Astrocyte (in vitro differentiated cells and primary cell): ENCODE results near the gene WDR73. TPM values are rescaled to one million over a fixed set of nuclear protein-coding genes. Genes with fewer than 3 reads are reported as not detected.

ENCODE experiments used
- DNase-seq: peaks from one replicate; pipeline ENCODE4 v3.0.0-alpha.2; 2010; ENCODE audit warnings: low read depth
- FAIRE-seq: peaks from 2 replicates; lab custom pipeline; 2011; peaks lifted over from hg19 to GRCh38; lab: Jason Lieb, UNC
- H2AFZ ChIP-seq: 2 replicates; pipeline ENCODE4 v1.6.0; 2012; ENCODE audit warnings: low read depth, low read length, inconsistent platforms
- H3K27ac ChIP-seq: 2 replicates; pipeline ENCODE4 v1.5.1; 2011; ENCODE audit warnings: low read depth, low read length, inconsistent platforms
- H3K27me3 ChIP-seq: 2 replicates; pipeline ENCODE4 v1.6.0; 2011; ENCODE audit warnings: low read length, inconsistent platforms; ENCODE audit not compliant: insufficient read depth
- H3K36me3 ChIP-seq: 2 replicates; pipeline ENCODE4 v1.5.1; 2011; ENCODE audit warnings: low read length, inconsistent platforms; ENCODE audit not compliant: insufficient read depth
- H3K4me1 ChIP-seq: 2 replicates; pipeline ENCODE4 v1.5.1; 2011; ENCODE audit warnings: low read length, inconsistent platforms; ENCODE audit not compliant: insufficient read depth
- H3K4me2 ChIP-seq: 2 replicates; pipeline ENCODE4 v1.6.0; 2012; ENCODE audit warnings: low read length, inconsistent platforms
- H3K4me3 ChIP-seq: 2 replicates; pipeline ENCODE4 v1.5.1; 2011; ENCODE audit warnings: low read depth, mild to moderate bottlenecking, low read length, inconsistent platforms; ENCODE audit not compliant: insufficient read depth
- H3K79me2 ChIP-seq: 2 replicates; pipeline ENCODE4 v1.6.0; 2012; ENCODE audit warnings: mild to moderate bottlenecking, low read length, inconsistent platforms; ENCODE audit not compliant: insufficient read depth
- H3K9ac ChIP-seq: 2 replicates; pipeline ENCODE4 v1.6.0; 2012; ENCODE audit warnings: mild to moderate bottlenecking, low read length, inconsistent platforms
- H3K9me3 ChIP-seq: 2 replicates; pipeline ENCODE4 v1.5.1; 2012; ENCODE audit warnings: low read depth, mild to moderate bottlenecking, low read length, inconsistent platforms; ENCODE audit not compliant: insufficient read depth
- H4K20me1 ChIP-seq: 2 replicates; pipeline ENCODE4 v1.6.0; 2012; ENCODE audit warnings: low read length, inconsistent platforms; ENCODE audit not compliant: insufficient read depth
- H3K27ac Mint-ChIP-seq: one replicate; pipeline ENCODE4 v1.8.0; 2021; ENCODE audit warnings: mild to moderate bottlenecking, mixed read lengths; ENCODE audit not compliant: unreplicated experiment
- H3K27me3 Mint-ChIP-seq: one replicate; pipeline ENCODE4 v1.8.0; 2021; ENCODE audit warnings: low read depth, mixed read lengths; ENCODE audit not compliant: unreplicated experiment
- H3K36me3 Mint-ChIP-seq: one replicate; pipeline ENCODE4 v1.8.0; 2021; ENCODE audit warnings: low read depth, mixed read lengths; ENCODE audit not compliant: unreplicated experiment
- H3K4me1 Mint-ChIP-seq: one replicate; pipeline ENCODE4 v1.8.0; 2021; ENCODE audit warnings: low read depth, mixed read lengths; ENCODE audit not compliant: unreplicated experiment
- H3K4me3 Mint-ChIP-seq: one replicate; pipeline ENCODE4 v1.8.0; 2021; ENCODE audit warnings: mild to moderate bottlenecking, moderate library complexity, mixed read lengths; ENCODE audit not compliant: unreplicated experiment
- H3K9me3 Mint-ChIP-seq: one replicate; pipeline ENCODE4 v1.8.0; 2021; ENCODE audit warnings: mild to moderate bottlenecking, mixed read lengths; ENCODE audit not compliant: unreplicated experiment
- CTCF ChIP-seq: IDR thresholded peaks from 2 replicates; pipeline ENCODE4 v1.5.1; 2011; ENCODE audit warnings: low read depth, mild to moderate bottlenecking, inconsistent platforms, low read length, moderate library complexity; ENCODE audit not compliant: insufficient read depth
- EZH2 ChIP-seq: IDR thresholded peaks from 2 replicates; pipeline ENCODE4 v1.6.1; 2012; ENCODE audit warnings: mild to moderate bottlenecking, low read length, inconsistent platforms; ENCODE audit not compliant: insufficient read depth
- total RNA-seq: library from RNA; stranded (reverse); gene quantifications from 2 replicates; pipeline ENCODE4 v1.2.1, GENCODE V29; 2021

Gene WDR73
- total RNA-seq, 1 donor from 2014 or later, result 23.9 TPM

- H3K4me1 Mint-ChIP-seq, result peaks cover 15% of the 10 kb centered on the region
- no peak overlapping the region for H3K4me3 Mint-ChIP-seq
- H3K36me3 Mint-ChIP-seq, result peaks cover 18% of the 10 kb centered on the region
- Histone ChIP-seq H3K4me2 (no peak overlapping the region), H3K79me2 (peaks cover 12% of the 10 kb centered on the region), H3K4me3 (no peak overlapping the region), H4K20me1 (peaks cover 26% of the 10 kb centered on the region), H3K27ac (no peak overlapping the region), H3K9ac (no peak overlapping the region), H3K9me3 (no peaks in the 10 kb centered on the region), H3K4me1 (peaks cover 8% of the 10 kb centered on the region), H2AFZ (no peak overlapping the region), H3K27me3 (no peaks in the 10 kb centered on the region), H3K36me3 (peaks cover 42% of the 10 kb centered on the region)
- FAIRE-seq (no peak), DNase-seq (no peak)
- H3K9me3 Mint-ChIP-seq, result no peaks in the 10 kb centered on the region
- TF ChIP-seq CTCF (no peak), EZH2 (no peak)
- no peak overlapping the region for H3K27ac Mint-ChIP-seq
- no peaks in the 10 kb centered on the region for H3K27me3 Mint-ChIP-seq
Observed at GRCh38 chr15:84638103-84638502, 16.0 kb downstream of the WDR73 start.

- H3K9me3 Mint-ChIP-seq, result no peaks in the 10 kb centered on the region
- FAIRE-seq (no peak), DNase-seq (no peak)
- Histone ChIP-seq H3K9me3 (no peaks in the 10 kb centered on the region), H3K4me1 (peaks cover 24% of the 10 kb centered on the region), H4K20me1 (peaks cover 19% of the 10 kb centered on the region), H2AFZ (peak overlapping the region; percentile 64), H3K79me2 (peaks cover 25% of the 10 kb centered on the region), H3K27me3 (no peaks in the 10 kb centered on the region), H3K4me2 (peak overlapping the region; percentile 88), H3K4me3 (peak overlapping the region; percentile 54), H3K27ac (peak overlapping the region; percentile 59), H3K9ac (peak overlapping the region; percentile 76), H3K36me3 (peaks cover 13% of the 10 kb centered on the region)
- H3K36me3 Mint-ChIP-seq, result peaks cover 10% of the 10 kb centered on the region
- H3K27ac Mint-ChIP-seq, result peak overlapping the region; percentile 47
- H3K27me3 Mint-ChIP-seq, result no peaks in the 10 kb centered on the region
- H3K4me1 Mint-ChIP-seq, result peaks cover 21% of the 10 kb centered on the region
- peak overlapping the region; percentile 89 for H3K4me3 Mint-ChIP-seq
- TF ChIP-seq EZH2, result no peak
- TF ChIP-seq CTCF, result no peak
Observed at GRCh38 chr15:84634228-84634837, 19.8 kb downstream of the WDR73 start.
